GM19328 (cell line): Measurements from ENCODE around the gene STPG1.

Experiments used
- ATAC-seq: cut with Tn5 transposase; IDR thresholded peaks from one replicate; pipeline ENCODE4 v1.9.1; 2021; ENCODE audit warnings: mild to moderate bottlenecking, moderate library complexity; ENCODE audit not compliant: unreplicated experiment

The STPG1 gene

GRCh38 chr1:24319962-24320361 is 93.6 kb downstream of the STPG1 start:
- no peak for ATAC-seq

GRCh38 chr1:24319312-24319863 is 94.2 kb downstream of the STPG1 start, which contains the start of gene GRHL3:
GRHL3 (plus strand) TSS chr1:24319357; CDS start chr1:24319552, 195 bp downstream.
- no peak for ATAC-seq

- ATAC-seq, result no peak
These were observed 94.8 kb downstream of the STPG1 start for GRCh38 chr1:24318615-24319311.

GRCh38 chr1:24317956-24318614 is 95.5 kb downstream of the STPG1 start:
- ATAC-seq, result no peak

GRCh38 chr1:24317081-24317480 is 96.5 kb downstream of the STPG1 start:
- ATAC-seq, result no peak

GRCh38 chr1:24316645-24317044 is 96.9 kb downstream of the STPG1 start:
- no peak for ATAC-seq

DNA sequence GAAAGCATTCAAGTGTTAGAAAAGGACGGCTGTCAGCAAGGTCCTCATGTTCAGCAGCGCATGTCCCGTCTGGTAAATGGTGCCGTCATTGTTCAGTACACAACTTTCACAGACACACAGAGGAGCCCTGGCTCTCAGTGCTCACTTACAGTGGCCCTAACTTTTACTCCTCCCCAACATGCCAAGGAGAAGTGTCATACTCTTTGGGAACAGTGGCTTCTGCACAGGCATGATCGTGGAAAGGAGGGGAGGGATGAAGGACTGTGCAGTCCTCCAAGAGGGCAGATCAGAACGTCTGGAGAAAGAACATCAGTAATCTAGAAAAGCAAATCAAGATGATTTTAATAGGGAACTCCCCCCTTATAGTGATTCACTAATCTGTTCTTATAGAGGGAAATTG is 98.2 kb downstream of the STPG1 start:
- no peak for ATAC-seq

DNA sequence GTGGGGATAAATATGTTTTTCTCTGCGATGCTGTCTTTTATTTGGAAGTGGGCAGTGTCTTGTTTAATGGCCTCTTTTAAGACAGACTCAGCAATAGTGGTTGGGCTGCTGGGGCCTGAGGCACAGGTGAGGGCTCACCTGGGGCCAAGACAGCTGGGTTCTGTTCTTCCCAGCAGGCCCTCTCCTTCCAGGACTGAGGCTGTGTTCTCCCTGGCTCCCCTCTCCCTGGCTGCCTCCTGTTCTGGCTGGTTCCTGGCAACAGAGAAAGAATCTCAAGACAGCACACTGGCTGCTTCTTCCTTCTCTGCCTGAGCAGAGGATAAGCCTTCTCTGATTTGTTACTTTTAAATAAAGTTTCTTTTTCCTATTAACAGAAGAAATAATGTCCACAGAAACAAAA is 101.8 kb downstream of the STPG1 start:
- ATAC-seq, result no peak

GRCh38 chr1:24311234-24311633 is 102.3 kb downstream of the STPG1 start:
- ATAC-seq, result no peak

DNA sequence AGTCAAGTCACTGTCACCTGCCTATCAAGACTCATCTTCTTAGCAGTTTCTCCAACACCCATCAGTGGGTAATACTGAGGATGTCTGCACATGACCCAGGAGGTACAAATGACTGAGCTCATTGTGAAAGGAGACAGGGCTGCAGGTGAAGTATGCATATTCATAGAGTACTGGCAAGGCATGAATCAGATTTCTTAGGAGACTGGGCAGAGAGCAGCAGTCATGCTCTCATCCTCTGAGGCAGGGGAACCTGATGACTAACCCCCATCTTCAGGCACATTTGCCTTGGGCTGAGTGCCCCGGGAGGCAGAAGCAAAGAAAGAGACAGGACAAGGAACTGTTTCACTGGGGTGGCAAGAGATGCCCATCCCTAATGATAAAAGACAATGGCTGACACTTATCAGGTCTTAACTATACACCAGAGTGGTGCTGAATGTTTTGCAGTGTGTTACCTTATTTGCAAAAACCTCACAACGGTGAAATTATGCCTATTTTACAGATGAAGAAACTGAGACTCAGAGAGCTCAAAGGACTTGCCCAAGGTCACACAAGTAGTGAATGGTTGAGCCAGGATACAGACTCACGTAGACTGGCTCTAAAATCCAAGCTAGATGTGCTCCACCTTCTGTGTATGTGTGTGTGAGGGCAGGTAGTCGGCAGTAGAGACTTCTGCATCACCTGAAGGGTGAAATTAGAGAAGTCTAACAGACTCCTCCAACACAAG is 103.7 kb downstream of the STPG1 start:
- no peak for ATAC-seq

- no peak for ATAC-seq
These were observed 105.1 kb downstream of the STPG1 start for GRCh38 chr1:24308365-24309015.
